ENCODE measurements around the gene ITSN1.

Gene ITSN1

GRCh38 chr21:33733601-33734000, 91.3 kb downstream of the ITSN1 start:
- no peak for DNase-seq

GRCh38 chr21:33734291-33734690, 92.0 kb downstream of the ITSN1 start:
- no peak for DNase-seq

DNA sequence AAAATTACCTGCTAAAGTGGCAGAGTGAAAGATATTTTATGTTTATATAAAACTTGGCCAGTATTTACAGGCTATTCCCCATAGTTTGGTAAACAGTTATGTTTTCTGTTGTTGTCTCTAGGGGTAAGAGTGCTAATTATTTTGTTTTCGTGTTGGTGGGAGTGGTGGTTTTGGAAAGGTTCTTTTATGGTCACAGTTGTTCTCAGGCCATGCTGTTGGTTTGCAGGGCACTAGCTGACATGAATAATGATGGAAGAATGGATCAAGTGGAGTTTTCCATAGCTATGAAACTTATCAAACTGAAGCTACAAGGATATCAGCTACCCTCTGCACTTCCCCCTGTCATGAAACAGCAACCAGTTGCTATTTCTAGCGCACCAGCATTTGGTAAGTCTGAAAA, 92.5 kb downstream of the ITSN1 start:
- no peak for DNase-seq

DNA sequence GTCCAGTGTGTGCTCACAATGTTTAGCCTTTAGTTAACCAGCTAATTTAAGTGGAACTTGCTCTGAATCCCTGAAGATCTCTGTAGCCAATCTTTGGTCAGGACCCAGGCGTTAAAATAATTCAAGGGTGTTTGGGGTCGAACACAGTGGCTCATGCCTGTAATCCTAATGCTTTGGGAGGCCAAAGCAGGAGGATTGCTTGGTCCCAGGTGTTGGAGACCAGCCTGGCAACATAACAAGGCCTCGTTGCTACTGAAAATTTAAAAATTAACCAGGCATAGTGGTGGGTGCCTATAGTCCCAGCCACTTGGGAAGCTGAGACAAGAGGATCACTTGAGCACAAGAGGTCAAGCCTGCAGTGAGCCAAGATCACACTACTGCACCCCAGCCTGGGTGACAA, 94.3 kb downstream of the ITSN1 start:
- no peak for DNase-seq

DNA sequence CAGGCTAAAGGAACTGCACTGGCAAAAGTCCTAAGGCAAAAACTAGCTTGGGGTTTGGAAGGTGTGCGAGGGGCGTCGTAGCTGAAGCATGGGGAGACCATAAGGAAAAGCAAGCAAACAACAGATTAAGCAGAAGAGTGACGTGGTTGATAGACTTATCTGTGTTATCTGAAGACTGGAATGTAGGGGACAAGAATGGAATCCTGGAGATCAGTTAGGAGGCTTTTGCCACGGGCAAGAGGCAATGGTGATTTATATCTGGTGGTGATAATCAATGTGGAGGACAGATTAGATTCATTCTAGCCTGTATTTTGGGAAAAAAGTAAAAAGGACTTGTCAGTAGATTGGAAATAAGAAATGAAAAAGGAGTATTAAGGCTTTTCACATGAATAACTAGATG, 97.4 kb downstream of the ITSN1 start:
- no peak for DNase-seq

GRCh38 chr21:33747420-33747819, 105.1 kb downstream of the ITSN1 start:
- no peak for DNase-seq

DNA sequence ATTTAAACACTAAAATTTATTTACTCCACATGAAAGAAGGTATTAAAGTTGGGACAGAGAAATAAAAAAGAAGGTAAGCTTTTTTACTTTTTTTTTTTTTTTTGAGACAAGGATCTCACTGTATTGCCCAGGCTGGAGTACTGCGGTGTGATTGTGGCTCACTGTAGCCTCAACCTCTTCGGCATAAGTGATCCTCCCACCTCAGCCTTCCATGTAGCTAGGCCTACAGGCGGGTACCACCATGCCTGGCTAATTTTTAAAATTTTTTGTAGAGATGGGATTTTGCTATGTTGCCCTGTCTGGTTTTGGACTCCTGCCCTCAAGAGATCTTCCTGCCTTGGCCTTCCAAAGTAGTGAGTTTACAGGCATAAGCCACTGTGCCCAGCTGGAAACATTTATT, 106.6 kb downstream of the ITSN1 start:
- DNase-seq = no peak

GRCh38 chr21:33750017-33750416, 107.7 kb downstream of the ITSN1 start:
- DNase-seq = no peak

DNA sequence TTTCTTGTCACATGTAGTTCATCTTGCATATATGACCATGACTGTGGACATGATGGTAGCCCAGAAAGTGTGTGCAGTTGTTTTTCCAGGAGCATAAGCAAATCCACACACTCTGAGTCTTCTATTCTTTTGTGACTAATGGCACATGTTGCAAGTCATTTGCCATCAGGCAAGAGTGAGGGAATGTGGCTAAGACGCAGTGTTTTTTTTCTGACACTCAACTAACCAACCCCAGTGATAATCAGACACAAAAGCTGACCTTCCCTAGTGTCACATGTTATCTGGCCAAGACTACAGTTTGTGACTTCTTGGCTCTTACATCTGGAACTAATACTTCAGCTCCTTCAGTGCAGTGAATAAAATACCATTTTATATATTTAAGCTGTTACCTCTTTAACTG, 108.8 kb downstream of the ITSN1 start:
- no peak for DNase-seq

DNA sequence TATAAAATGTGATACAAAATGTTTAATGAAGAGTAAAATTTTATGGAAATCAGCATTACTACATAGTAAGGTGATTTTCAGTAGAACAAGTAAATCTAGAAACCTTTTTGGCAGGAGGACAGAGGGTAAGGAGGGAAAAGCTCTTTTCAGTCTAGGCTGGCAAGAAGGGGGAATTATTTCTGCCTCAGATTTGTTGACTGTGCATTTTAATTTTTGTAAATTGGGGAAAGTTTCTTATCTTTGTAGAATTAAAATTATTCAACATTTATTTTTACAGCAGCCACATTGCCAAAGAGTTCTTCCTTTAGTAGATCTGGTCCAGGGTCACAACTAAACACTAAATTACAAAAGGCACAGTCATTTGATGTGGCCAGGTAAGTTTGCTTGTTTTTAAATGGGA, 109.2 kb downstream of the ITSN1 start:
- no peak for DNase-seq

GRCh38 chr21:33752260-33752659, 110.0 kb downstream of the ITSN1 start:
- DNase-seq = no peak

DNA sequence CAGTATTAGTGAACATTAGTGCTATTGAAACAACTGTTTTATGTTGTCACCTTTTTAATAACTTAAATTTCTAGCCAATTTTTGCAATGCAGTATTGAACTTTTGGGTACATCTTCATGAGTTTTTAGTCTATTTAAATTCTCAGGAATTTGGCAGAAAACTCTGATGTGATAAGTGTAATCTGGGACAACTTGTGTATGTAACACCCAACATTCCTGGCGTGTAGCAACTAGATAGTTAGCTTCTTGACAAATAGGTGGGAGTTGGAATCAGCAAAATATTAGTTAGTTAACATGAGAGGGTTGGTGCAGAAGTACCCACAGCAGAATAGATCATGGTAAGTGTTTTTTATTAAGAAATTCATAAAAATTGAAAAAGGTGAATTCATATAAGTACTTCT, 111.6 kb downstream of the ITSN1 start:
- DNase-seq = no peak

- DNase-seq = no peak
Measured at GRCh38 chr21:33754481-33754880, 112.2 kb downstream of the ITSN1 start.

DNA sequence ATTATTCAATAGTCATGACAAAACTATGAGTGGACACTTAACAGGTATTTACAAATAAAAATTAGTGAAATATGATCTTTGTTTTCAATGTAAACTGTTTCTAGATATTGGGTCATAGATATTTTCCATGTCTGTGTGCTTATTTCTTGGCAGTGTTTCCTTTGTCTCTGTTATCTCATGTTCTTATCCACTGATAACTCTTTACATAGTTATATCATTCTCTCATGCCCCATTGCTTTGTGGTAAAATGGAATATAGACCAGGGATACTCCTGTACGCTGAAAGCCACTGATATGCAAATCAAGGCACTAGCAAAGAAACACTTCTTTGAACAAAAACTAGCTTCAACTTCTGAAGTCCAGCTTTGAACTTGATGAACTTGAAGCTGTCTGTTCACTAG, 113.1 kb downstream of the ITSN1 start:
- DNase-seq = no peak

DNA sequence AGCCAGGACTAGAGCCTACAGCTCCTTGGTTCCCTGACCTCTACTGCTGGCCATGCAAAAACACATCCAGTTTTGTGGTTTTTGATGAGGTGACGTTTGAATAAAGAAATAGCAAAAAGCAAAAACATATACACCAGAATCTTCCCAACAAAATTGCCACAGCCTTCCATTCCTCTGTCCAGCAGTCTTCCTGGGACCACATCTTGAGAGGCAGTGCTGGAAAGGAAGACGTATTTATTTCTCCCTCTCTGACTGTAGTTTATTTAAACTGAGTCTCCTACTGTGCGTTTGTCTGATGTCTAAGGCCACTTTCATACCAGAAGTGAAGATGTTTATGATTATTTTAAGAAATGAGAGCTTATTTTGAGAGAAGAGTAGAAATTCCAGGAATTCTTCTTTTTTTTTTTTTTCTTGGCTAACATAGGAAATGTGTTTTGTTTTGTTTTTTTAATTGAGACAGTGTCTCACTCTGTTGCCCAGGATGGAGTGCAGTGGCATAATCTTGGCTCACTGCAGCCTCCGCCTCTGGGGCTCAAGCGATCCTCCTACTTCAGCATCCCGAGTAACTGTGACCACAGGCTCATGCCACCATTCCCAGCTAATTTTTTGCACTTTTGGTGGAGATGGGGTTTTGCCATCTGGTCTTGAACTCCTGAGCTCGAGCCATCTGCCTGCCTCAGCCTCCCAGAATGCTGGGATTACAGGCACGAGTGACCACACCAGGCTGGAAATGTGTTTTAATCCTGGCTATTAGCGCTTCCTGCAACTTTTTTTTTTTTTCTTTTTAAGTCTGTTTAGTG, 118.5 kb downstream of the ITSN1 start:
- peak; percentile 22 for DNase-seq

GRCh38 chr21:33761441-33762036, 119.2 kb downstream of the ITSN1 start:
- no peak for DNase-seq

DNA sequence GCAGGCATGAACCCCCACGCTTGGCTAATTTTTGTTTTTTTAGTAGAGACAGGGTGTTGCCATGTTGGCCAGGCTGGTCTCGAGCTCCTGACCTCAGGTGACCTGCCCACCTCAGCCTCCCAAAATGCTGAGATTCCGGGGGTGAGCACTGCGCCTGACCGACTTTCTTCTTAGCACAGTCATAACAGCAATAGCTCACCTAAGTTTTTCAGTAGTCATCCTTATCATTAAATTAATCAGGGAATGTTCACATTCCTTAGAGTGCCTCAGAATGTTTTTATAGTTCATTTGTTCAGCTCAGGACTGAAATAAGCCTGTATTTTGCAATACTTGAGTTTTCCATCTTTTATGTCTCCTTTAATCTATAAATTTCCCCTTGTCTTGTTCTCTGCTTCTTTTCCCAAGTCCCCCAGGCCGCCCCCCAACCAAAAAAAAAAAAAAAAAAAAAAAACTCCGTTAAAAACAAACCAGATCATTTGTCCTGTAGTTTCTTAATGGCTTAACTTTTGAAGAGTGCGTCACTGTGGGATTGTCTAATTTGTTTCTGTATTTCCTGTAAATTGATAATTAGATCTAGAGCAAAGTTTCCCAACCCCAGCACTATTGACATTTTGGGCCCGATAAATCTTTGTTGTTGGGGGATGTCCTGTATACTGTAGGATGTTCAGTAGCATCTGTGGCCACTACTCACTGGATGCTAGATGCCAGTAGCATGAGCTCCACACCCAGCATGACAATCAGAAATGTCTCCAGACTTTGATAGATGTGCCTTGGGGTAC, 120.7 kb downstream of the ITSN1 start:
- DNase-seq = no peak

GRCh38 chr21:33763582-33763899, 121.2 kb downstream of the ITSN1 start:
- no peak for DNase-seq

GRCh38 chr21:33767236-33767635, 124.9 kb downstream of the ITSN1 start:
- DNase-seq = no peak

DNA sequence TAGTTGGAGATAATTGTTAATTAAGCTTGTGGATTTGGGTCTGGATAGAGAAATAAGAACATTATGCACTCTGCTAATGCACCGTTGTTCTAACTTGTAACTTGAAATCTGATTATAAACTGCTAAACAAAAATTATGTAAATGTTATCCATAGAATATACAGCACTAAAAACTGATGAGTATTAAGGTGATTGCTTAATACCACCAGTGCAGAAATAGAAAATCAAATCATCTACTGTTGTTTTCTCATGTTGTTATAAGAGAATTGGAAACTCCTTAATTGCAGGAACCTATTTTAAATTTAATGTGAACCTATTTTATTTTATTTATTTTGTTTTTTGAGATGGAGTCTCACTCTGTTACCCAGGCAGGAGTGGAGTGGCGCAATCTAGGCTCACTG, 125.7 kb downstream of the ITSN1 start:
- no peak for DNase-seq

- DNase-seq = no peak
Measured at GRCh38 chr21:33769057-33769456, 126.8 kb downstream of the ITSN1 start.

- DNase-seq = no peak
Measured at GRCh38 chr21:33770542-33770941, 128.2 kb downstream of the ITSN1 start.

DNA sequence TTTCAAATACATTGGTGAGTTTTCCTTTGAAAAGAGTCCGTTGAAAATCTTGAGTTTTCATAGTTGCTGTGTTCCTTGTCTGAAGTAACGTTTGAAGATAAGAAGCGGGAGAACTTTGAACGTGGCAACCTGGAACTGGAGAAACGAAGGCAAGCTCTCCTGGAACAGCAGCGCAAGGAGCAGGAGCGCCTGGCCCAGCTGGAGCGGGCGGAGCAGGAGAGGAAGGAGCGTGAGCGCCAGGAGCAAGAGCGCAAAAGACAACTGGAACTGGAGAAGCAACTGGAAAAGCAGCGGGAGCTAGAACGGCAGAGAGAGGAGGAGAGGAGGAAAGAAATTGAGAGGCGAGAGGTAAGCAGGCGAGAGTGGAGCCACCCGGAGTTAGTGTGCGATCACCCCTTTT, 129.7 kb downstream of the ITSN1 start:
- no peak for DNase-seq

- no peak for DNase-seq
Measured at GRCh38 chr21:33774551-33774950, 132.2 kb downstream of the ITSN1 start.

All from NCI-H446 treated with DMSO at 0.1 percent for 48 hours (cell line).